Stromal cell of bone marrow (primary cell): ENCODE measurements around the gene FAM171A2.
"Not testable (repeated sequence)": the region's sequence is repeated elsewhere in the genome, so short reads cannot be mapped to it uniquely, and the experiment has no call there.

Experiments used
- DNase-seq: peaks from one replicate; pipeline ENCODE4 v3.0.0-alpha.2; 2012; ENCODE audit warnings: low read depth

FAM171A2 gene

GRCh38 chr17:44363613-44364159 is at the start of gene FAM171A2:
FAM171A2 (minus strand) TSS chr17:44363853; CDS start chr17:44363714, 139 bp downstream.
- no peak for DNase-seq

- DNase-seq: no peak
Measured at GRCh38 chr17:44409309-44410028, 45.8 kb upstream of the FAM171A2 start.

GRCh38 chr17:44408786-44409185 is 45.1 kb upstream of the FAM171A2 start:
- DNase-seq: no peak

- DNase-seq: no peak
Measured at GRCh38 chr17:44402564-44403172, 39.0 kb upstream of the FAM171A2 start.

- DNase-seq: no peak
Measured at GRCh38 chr17:44400226-44400847, 36.7 kb upstream of the FAM171A2 start.

GRCh38 chr17:44398692-44399691 is 35.3 kb upstream of the FAM171A2 start:
- no peak for DNase-seq

- no peak for DNase-seq
Measured at GRCh38 chr17:44397479-44398440, 34.1 kb upstream of the FAM171A2 start.

- DNase-seq: no peak
Measured at GRCh38 chr17:44396946-44397345, 33.3 kb upstream of the FAM171A2 start.

GRCh38 chr17:44394833-44395232 is 31.2 kb upstream of the FAM171A2 start:
- DNase-seq: no peak

GRCh38 chr17:44394112-44394511 is 30.5 kb upstream of the FAM171A2 start:
- DNase-seq: not testable (repeated sequence)

- DNase-seq: no peak
Measured at GRCh38 chr17:44390250-44390870, 26.7 kb upstream of the FAM171A2 start.

- no peak for DNase-seq
Measured at GRCh38 chr17:44389723-44390202, 26.1 kb upstream of the FAM171A2 start.

- DNase-seq: no peak
Measured at GRCh38 chr17:44389281-44389680, 25.6 kb upstream of the FAM171A2 start, which contains the start of gene ITGA2B. ITGA2B (minus strand) TSS chr17:44389649; CDS start chr17:44389473, 176 bp downstream.

GRCh38 chr17:44387804-44388203 is 24.2 kb upstream of the FAM171A2 start:
- no peak for DNase-seq

GRCh38 chr17:44386182-44386525 is 22.5 kb upstream of the FAM171A2 start:
- no peak for DNase-seq

- DNase-seq: peak; percentile 18
Measured at GRCh38 chr17:44385287-44386181, 21.9 kb upstream of the FAM171A2 start.

GRCh38 chr17:44384823-44385286 is 21.2 kb upstream of the FAM171A2 start:
- DNase-seq: no peak

GRCh38 chr17:44384281-44384822 is 20.7 kb upstream of the FAM171A2 start:
- DNase-seq: no peak
